ENCODE data around the gene KLF6. TPM values are rescaled to one million over a fixed set of nuclear protein-coding genes. Genes with fewer than 3 reads are reported as not detected.

The KLF6 gene
- total and polyA plus RNA-seq, 2 experiments from 2014 or later: 187 to 602 TPM

DNA sequence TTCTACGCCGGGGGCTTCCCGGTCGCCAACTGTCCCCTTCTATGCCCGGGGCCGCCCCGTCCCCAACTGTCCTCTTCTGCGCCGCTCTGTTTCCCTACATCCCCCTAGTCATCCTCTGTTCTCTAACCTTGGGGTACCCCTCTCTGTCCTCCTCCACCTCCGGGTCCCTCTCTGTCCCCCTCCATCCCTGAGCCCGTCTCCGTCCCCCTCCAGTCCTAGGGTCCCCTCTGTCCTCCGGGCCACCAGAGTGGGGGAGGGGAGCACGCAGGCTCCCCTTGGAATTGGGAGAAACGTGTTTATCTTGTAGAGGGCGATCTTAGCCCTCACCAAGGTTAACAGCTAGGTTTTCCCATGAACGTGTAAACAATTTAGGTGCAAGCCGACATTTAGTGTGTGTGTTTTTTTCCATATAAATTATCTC lies 852 bp upstream of the KLF6 start:
- H2AFZ ChIP-seq: no peak overlapping the region
- H4K20me1 ChIP-seq (ENCODE audit: insufficient read depth, poor library complexity, severe bottlenecking): peaks cover 32% of the 10 kb centered on the region
- H3K79me2 ChIP-seq: peaks cover 41% of the 10 kb centered on the region
- H3K4me2 ChIP-seq: peak overlapping the region; percentile 85
- WGBS (ENCODE audit: low lambda C conversion rate, missing lambda C conversion rate): 1% methylated on average over 17 of the region's 18 CpGs
- DNase-seq (ENCODE audit: low spot score): peak; percentile 48
- H3K9me3 ChIP-seq (ENCODE audit: low read depth): no peaks in the 10 kb centered on the region
- H3K4me3 ChIP-seq: peak overlapping the region; percentile 50
- no peaks in the 10 kb centered on the region for H3K9me2 ChIP-seq (replicated peaks; ENCODE audit: insufficient read depth)
- no peaks in the 10 kb centered on the region for H3K27me3 ChIP-seq
- TF ChIP-seq EZH2phosphoT487 (IDR thresholded peaks at IDR 0.05; ENCODE audit: low read depth, severe bottlenecking, unreplicated experiment) (no peak), EZH2 (IDR thresholded peaks at IDR 0.05; ENCODE audit: borderline replicate concordance) (no peak)
- TF ChIP-seq, protein P1, sequence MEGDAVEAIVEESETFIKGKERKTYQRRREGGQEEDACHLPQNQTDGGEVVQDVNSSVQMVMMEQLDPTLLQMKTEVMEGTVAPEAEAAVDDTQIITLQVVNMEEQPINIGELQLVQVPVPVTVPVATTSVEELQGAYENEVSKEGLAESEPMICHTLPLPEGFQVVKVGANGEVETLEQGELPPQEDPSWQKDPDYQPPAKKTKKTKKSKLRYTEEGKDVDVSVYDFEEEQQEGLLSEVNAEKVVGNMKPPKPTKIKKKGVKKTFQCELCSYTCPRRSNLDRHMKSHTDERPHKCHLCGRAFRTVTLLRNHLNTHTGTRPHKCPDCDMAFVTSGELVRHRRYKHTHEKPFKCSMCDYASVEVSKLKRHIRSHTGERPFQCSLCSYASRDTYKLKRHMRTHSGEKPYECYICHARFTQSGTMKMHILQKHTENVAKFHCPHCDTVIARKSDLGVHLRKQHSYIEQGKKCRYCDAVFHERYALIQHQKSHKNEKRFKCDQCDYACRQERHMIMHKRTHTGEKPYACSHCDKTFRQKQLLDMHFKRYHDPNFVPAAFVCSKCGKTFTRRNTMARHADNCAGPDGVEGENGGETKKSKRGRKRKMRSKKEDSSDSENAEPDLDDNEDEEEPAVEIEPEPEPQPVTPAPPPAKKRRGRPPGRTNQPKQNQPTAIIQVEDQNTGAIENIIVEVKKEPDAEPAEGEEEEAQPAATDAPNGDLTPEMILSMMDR (IDR thresholded peaks at IDR 0.05; ENCODE audit: poor library complexity): no peak
- peak overlapping the region; percentile 98 for H3K27ac ChIP-seq
- no peaks in the 10 kb centered on the region for H3K36me3 ChIP-seq (replicated peaks; ENCODE audit: insufficient read depth, low read depth)
- H3K4me1 ChIP-seq (ENCODE audit: insufficient read depth): peaks cover 20% of the 10 kb centered on the region

DNA sequence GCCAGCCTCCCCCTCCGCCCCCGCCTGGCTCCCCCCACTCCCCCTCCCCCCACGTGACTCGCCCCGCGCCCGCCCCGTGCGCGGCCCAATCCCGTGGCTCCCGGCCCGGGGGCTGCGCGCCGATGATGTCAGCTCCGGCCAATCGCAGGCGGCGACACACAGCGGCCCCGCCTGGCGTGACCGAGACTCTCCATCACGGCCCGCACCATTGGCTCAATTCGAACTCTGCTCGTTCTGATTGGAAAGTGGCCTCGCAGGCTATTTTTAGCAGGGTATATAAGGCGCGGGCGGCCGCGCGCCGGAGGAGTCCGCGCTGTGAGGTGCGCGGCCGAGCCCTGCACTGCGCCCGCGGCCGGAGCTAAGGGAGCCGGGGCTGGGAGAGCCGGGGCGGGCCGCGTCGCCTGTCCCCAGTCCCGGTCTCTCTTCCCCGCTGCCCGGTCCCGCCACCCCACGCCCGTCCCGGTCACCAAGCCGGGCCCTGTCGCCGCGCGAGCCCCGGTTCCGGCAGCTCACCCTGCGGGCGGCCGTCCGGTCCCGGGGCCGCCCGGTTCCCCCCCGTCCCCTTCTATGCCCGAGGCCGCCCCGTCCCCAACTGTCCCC lies 342 bp upstream of the KLF6 start:
- peaks cover 46% of the 10 kb centered on the region for H3K79me2 ChIP-seq
- peak overlapping the region; percentile 98 for H3K27ac ChIP-seq
- no peak overlapping the region for H2AFZ ChIP-seq
- WGBS (ENCODE audit: low lambda C conversion rate, missing lambda C conversion rate): 0% methylated on average over 41 of the region's 76 CpGs
- H3K4me2 ChIP-seq: peak overlapping the region; percentile 85
- H3K4me3 ChIP-seq: peak overlapping the region; percentile 50
- H3K36me3 ChIP-seq (replicated peaks; ENCODE audit: insufficient read depth, low read depth): peaks cover 2% of the 10 kb centered on the region
- peak; percentile 99 for DNase-seq (ENCODE audit: low spot score)
- H3K27me3 ChIP-seq: no peaks in the 10 kb centered on the region
- H4K20me1 ChIP-seq (ENCODE audit: insufficient read depth, poor library complexity, severe bottlenecking): peaks cover 38% of the 10 kb centered on the region
- peaks cover 25% of the 10 kb centered on the region for H3K4me1 ChIP-seq (ENCODE audit: insufficient read depth)
- H3K9me3 ChIP-seq (ENCODE audit: low read depth): no peaks in the 10 kb centered on the region
- TF ChIP-seq, protein P1 (IDR thresholded peaks at IDR 0.05; ENCODE audit: poor library complexity): no peak
- TF ChIP-seq EZH2phosphoT487 (IDR thresholded peaks at IDR 0.05; ENCODE audit: low read depth, severe bottlenecking, unreplicated experiment): no peak
- TF ChIP-seq EZH2 (IDR thresholded peaks at IDR 0.05; ENCODE audit: borderline replicate concordance): no peak
- no peaks in the 10 kb centered on the region for H3K9me2 ChIP-seq (replicated peaks; ENCODE audit: insufficient read depth)

DNA sequence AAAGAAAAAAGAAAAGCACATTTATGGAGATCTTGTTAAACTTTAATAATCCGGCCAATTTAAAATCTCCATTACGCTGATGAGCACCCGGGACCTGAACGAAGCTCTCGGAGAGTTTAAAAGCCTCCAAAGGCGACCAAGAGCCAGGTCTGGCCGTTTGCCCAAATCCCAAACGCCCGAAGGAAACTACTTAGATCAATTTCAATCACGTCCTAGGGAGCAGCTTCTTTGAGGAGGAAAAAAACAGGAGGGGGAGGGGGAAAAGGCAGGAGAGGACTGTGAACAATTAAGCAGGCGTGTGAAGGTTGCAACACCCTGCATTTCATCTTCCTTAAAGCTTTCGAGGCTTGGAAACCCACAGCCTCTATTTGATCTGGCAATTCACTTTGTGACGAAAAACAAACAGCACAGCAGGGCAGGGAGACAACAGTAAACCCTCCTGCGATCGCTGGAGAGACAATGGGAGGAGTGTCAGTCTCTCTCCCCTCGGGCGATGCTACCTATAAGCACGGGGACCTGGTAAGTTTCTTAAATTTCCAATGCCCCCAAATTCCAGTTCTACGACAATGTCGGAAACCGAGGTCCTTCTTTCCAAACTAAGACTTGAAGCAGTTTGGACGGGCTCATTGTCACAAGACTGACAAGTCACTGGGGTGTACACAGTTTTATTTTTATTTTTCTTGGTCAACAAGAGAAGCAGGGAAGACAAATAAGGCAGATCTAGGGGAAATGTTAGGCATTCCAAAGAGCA lies 1.2 kb downstream of the KLF6 start:
- DNase-seq (ENCODE audit: low spot score): peak; percentile 64
- Histone ChIP-seq H2AFZ (no peak overlapping the region), H3K4me3 (peak overlapping the region; percentile 76), H3K4me1 (ENCODE audit: insufficient read depth) (peaks cover 28% of the 10 kb centered on the region), H4K20me1 (ENCODE audit: insufficient read depth, poor library complexity, severe bottlenecking) (peaks cover 52% of the 10 kb centered on the region), H3K27me3 (no peaks in the 10 kb centered on the region), H3K79me2 (peaks cover 61% of the 10 kb centered on the region), H3K4me2 (peak overlapping the region; percentile 78), H3K36me3 (replicated peaks; ENCODE audit: insufficient read depth, low read depth) (peaks cover 7% of the 10 kb centered on the region), H3K9me2 (replicated peaks; ENCODE audit: insufficient read depth) (no peaks in the 10 kb centered on the region), H3K27ac (peak overlapping the region; percentile 100), H3K9me3 (ENCODE audit: low read depth) (no peaks in the 10 kb centered on the region)
- 1% methylated on average over 22 of the region's 22 CpGs for WGBS (ENCODE audit: low lambda C conversion rate, missing lambda C conversion rate)
- TF ChIP-seq EZH2 (IDR thresholded peaks at IDR 0.05; ENCODE audit: borderline replicate concordance): no peak
- TF ChIP-seq, protein P1 (IDR thresholded peaks at IDR 0.05; ENCODE audit: poor library complexity): no peak
- TF ChIP-seq EZH2phosphoT487 (IDR thresholded peaks at IDR 0.05; ENCODE audit: low read depth, severe bottlenecking, unreplicated experiment): no peak
